A673 (cell line): ENCODE measurements around the gene CHERP.

ENCODE experiments used
- EZH2 ChIP-seq: fragments of 200-600 bp; sonication (generic); IDR thresholded peaks from 2 replicates; pipeline ENCODE4 v1.6.1; 2017; ENCODE audit warnings: borderline replicate concordance, low read depth, mild to moderate bottlenecking, mixed read lengths, antibody characterized with exemption, low read length; ENCODE audit not compliant: poor library complexity, severe bottlenecking
- TF ChIP-seq, protein P1 (sequence below): fragments of 300-800, 200-600 bp; sonication (generic); conservative IDR thresholded peaks from 2 replicates; pipeline ENCODE4 v1.5.1; 2017; ENCODE audit warnings: low read depth, mild to moderate bottlenecking, antibody characterized with exemption, low read length, moderate library complexity, mixed read lengths

DNA sequence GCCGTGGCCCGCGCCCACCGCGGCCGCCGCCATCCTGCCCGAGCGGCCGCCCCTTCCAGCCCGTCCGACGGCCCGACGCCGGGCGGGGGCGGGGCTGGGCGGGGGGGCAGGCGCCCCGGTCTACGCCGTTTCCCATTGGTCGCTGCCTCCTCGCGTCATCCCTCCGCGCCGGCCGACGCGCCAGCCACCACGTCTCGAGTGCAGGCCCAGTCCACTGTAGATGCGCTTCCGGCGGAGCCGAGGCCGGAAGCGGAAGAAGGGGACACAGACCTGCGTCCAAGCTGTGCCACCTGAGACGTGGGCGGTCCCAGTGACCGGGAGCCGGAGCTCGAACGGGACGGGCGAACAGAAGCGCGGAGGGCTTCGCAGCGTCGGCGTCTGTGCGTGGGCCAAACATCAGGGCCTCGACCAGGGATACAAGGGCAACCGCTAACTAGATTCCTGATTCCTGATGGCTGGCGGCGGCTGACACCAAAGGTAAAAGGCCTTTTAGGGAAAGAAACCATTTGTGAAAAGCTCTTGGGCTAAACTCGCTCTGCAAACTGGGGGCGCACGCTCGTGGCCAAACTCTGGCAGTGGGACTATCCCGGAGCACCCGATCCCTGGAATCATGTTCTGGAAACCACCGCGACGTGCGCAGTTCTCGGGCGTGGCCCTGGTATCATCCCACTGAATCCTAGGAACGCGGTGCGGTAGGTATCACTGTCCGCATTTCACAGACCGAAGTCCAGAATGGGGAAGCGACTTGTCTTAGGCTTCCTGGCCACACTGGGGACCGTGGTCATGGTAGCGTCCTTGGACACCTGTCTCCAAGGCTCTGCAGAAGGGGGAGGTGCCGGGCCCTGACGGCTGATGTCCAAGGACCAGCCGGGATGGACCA, 30.3 kb upstream of the CHERP start, which contains the start of gene SLC35E1:
- TF ChIP-seq, protein P1, sequence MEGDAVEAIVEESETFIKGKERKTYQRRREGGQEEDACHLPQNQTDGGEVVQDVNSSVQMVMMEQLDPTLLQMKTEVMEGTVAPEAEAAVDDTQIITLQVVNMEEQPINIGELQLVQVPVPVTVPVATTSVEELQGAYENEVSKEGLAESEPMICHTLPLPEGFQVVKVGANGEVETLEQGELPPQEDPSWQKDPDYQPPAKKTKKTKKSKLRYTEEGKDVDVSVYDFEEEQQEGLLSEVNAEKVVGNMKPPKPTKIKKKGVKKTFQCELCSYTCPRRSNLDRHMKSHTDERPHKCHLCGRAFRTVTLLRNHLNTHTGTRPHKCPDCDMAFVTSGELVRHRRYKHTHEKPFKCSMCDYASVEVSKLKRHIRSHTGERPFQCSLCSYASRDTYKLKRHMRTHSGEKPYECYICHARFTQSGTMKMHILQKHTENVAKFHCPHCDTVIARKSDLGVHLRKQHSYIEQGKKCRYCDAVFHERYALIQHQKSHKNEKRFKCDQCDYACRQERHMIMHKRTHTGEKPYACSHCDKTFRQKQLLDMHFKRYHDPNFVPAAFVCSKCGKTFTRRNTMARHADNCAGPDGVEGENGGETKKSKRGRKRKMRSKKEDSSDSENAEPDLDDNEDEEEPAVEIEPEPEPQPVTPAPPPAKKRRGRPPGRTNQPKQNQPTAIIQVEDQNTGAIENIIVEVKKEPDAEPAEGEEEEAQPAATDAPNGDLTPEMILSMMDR, result no peak
- TF ChIP-seq EZH2, result no peak
